ENCODE data around the gene OTOP1. TPM values are rescaled to one million over a fixed set of nuclear protein-coding genes. Genes with fewer than 3 reads are reported as not detected.

Gene OTOP1
- polyA plus RNA-seq, 1 experiment: not detected

- Histone ChIP-seq H3K4me3 (ENCODE audit: low read depth, low read length) (no peak overlapping the region), H3K36me3 (ENCODE audit: control insufficient read depth, insufficient read depth, low read length) (no peaks in the 10 kb centered on the region), H3K27me3 (ENCODE audit: control insufficient read depth, insufficient read depth, low read length) (peaks cover 6% of the 10 kb centered on the region; the same call in 1 of the 2 replicates)
- ChIA-PET POLR2A (no interaction called here), CTCF (no interaction called here)
- DNase-seq (ENCODE audit: low read depth): no peak
- no peak for TF ChIP-seq CTCF (IDR thresholded peaks at IDR 0.05; ENCODE audit: insufficient read depth, low read depth, low read length)
Measured at GRCh38 chr4:4233610-4234009, 6.9 kb upstream of the OTOP1 start.

- Histone ChIP-seq H3K36me3 (ENCODE audit: control insufficient read depth, insufficient read depth, low read length) (no peaks in the 10 kb centered on the region), H3K27me3 (ENCODE audit: control insufficient read depth, insufficient read depth, low read length) (peaks cover 26% of the 10 kb centered on the region), H3K4me3 (ENCODE audit: low read depth, low read length) (no peak overlapping the region)
- ChIA-PET CTCF (no interaction called here), POLR2A (no interaction called here)
- no peak for TF ChIP-seq CTCF (IDR thresholded peaks at IDR 0.05; ENCODE audit: insufficient read depth, low read depth, low read length)
- no peak for DNase-seq (ENCODE audit: low read depth)
Measured at GRCh38 chr4:4228356-4228668, 1.6 kb upstream of the OTOP1 start.

- POLR2A ChIA-PET: no interaction called here
Measured at GRCh38 chr4:4227510-4228355, 1.0 kb upstream of the OTOP1 start.

GRCh38 chr4:4225915-4226605 lies 669 bp downstream of the OTOP1 start:
- TF ChIP-seq CTCF (IDR thresholded peaks at IDR 0.05; ENCODE audit: insufficient read depth, low read depth, low read length): no peak
- no peak for DNase-seq (ENCODE audit: low read depth)

More at GRCh38 chr4:4227510-4228355, 1.0 kb upstream of the OTOP1 start:
- TF ChIP-seq CTCF (IDR thresholded peaks at IDR 0.05; ENCODE audit: insufficient read depth, low read depth, low read length): no peak
- no peak overlapping the region for H3K4me3 ChIP-seq (ENCODE audit: low read depth, low read length)
- peaks cover 26% of the 10 kb centered on the region for H3K27me3 ChIP-seq (ENCODE audit: control insufficient read depth, insufficient read depth, low read length)
- CTCF ChIA-PET: no interaction called here
- no peak for DNase-seq (ENCODE audit: low read depth)
- H3K36me3 ChIP-seq (ENCODE audit: control insufficient read depth, insufficient read depth, low read length): no peaks in the 10 kb centered on the region

GRCh38 chr4:4217113-4217512 lies 9.6 kb downstream of the OTOP1 start:
- ChIA-PET POLR2A (no interaction called here), CTCF (no interaction called here)
- no peak overlapping the region for H3K4me3 ChIP-seq (ENCODE audit: low read depth, low read length)
- no peaks in the 10 kb centered on the region for H3K27me3 ChIP-seq (ENCODE audit: control insufficient read depth, insufficient read depth, low read length)
- DNase-seq (ENCODE audit: low read depth): no peak
- no peaks in the 10 kb centered on the region for H3K36me3 ChIP-seq (ENCODE audit: control insufficient read depth, insufficient read depth, low read length)
- TF ChIP-seq CTCF (IDR thresholded peaks at IDR 0.05; ENCODE audit: insufficient read depth, low read depth, low read length): no peak

More at GRCh38 chr4:4225915-4226605, 669 bp downstream of the OTOP1 start:
- no peaks in the 10 kb centered on the region for H3K36me3 ChIP-seq (ENCODE audit: control insufficient read depth, insufficient read depth, low read length)
- no peak overlapping the region for H3K4me3 ChIP-seq (ENCODE audit: low read depth, low read length)
- H3K27me3 ChIP-seq (ENCODE audit: control insufficient read depth, insufficient read depth, low read length): peaks cover 26% of the 10 kb centered on the region
- CTCF ChIA-PET: interaction anchor here (0.8 kb wide), 1 partner anchor 43 kb away, joined by 3 read pairs; no protein-coding TSS in a partner anchor
- POLR2A ChIA-PET: no interaction called here
